PFSK-1 (cell line): ENCODE results near the gene NOXO1.

Experiments used
- POLR2AphosphoS5 ChIP-seq: IDR thresholded peaks from 2 replicates; pipeline ENCODE4 v1.6.1; 2012; ENCODE audit warnings: low read depth, mild to moderate bottlenecking, control low read depth, low read length, moderate library complexity
- REST ChIP-seq, 2 experiments: IDR thresholded peaks; 2 replicates each; pipeline versions ENCODE4 v1.6.1 to v1.8.0; 2011 to 2012; ENCODE audit warnings: low read depth in 2 of 2, low read length in 2 of 2, control low read depth in 1 of 2, inconsistent platforms in 1 of 2, mild to moderate bottlenecking in 1 of 2, moderate library complexity in 1 of 2; ENCODE audit not compliant: insufficient read depth in 1 of 2
- SIN3A ChIP-seq: IDR thresholded peaks from 2 replicates; pipeline ENCODE4 v1.6.1; 2012; ENCODE audit warnings: mild to moderate bottlenecking, low read length, moderate library complexity, borderline replicate concordance; ENCODE audit not compliant: insufficient read depth
- TAF1 ChIP-seq: IDR thresholded peaks from 2 replicates; pipeline ENCODE4 v1.6.1; 2012; ENCODE audit warnings: low read length, control low read depth, borderline replicate concordance; ENCODE audit not compliant: insufficient read depth

GRCh38 chr16:2007081-2007836 lies 26.0 kb upstream of the NOXO1 start:
- TF ChIP-seq REST (IDR thresholded peaks at IDR 0.05; ENCODE audit: insufficient read depth in 1 of 2, low read depth in 2 of 2, low read length in 2 of 2) (no peak), SIN3A (no peak), POLR2AphosphoS5 (no peak), TAF1 (no peak)
